ENCODE data around the gene PIGL. TPM values are rescaled to one million over a fixed set of nuclear protein-coding genes. Genes with fewer than 3 reads are reported as not detected.

The PIGL gene
- total and polyA plus RNA-seq, 2 experiments from 2014 or later: 32.9 to 47.3 TPM

- ATAC-seq: no peak
- peaks cover 51% of the 10 kb centered on the region for H3K79me2 ChIP-seq (replicated peaks; ENCODE audit: insufficient read depth)
These were observed 45.4 kb upstream of the PIGL start for GRCh38 chr17:16171613-16172012.

GRCh38 chr17:16178836-16179235 lies 38.2 kb upstream of the PIGL start:
- no peak overlapping the region for H3K4me3 ChIP-seq
- H3K9me3 Mint-ChIP-seq: no peaks in the 10 kb centered on the region
- H3K27ac ChIP-seq (ENCODE audit: low read depth): no peak overlapping the region
- peaks cover 100% of the 10 kb centered on the region for H3K79me2 ChIP-seq (replicated peaks; ENCODE audit: insufficient read depth)
- ATAC-seq (no peak), DNase-seq (ENCODE audit: low spot score) (no peak)
- no peak overlapping the region for H3K4me2 ChIP-seq
- H3K36me3 ChIP-seq (ENCODE audit: insufficient read depth): no peaks in the 10 kb centered on the region
- H3K27ac Mint-ChIP-seq: no peak overlapping the region
- H4K20me1 ChIP-seq (replicated peaks; ENCODE audit: insufficient read depth): 0 out of 2 replicates have a peak, but pooled peaks cover 22% of the 10 kb centered on the region
- no peaks in the 10 kb centered on the region for H3K27me3 Mint-ChIP-seq (ENCODE audit: insufficient read depth, low read depth, poor library complexity)
- no peaks in the 10 kb centered on the region for H3K27me3 ChIP-seq (ENCODE audit: insufficient read depth)
- no peaks in the 10 kb centered on the region for H3K4me1 ChIP-seq (ENCODE audit: insufficient read depth)
- no peak overlapping the region for H2AFZ ChIP-seq
- H3K4me1 Mint-ChIP-seq: peaks cover 5% of the 10 kb centered on the region; the same call in 1 of the 3 replicates
- no peaks in the 10 kb centered on the region for H3K9me2 ChIP-seq (ENCODE audit: insufficient read depth)
- no peak overlapping the region for H3K4me3 Mint-ChIP-seq
- H3F3A ChIP-seq (replicated peaks; ENCODE audit: low read depth): no peaks in the 10 kb centered on the region
- peaks cover 24% of the 10 kb centered on the region; the same call in 2 of the 3 replicates for H3K36me3 Mint-ChIP-seq (ENCODE audit: low read depth)
- TF ChIP-seq CREB1 (CRISPR knock-in tag; IDR thresholded peaks at IDR 0.05; ENCODE audit: low read depth): no peak
- TF ChIP-seq NANOG (IDR thresholded peaks at IDR 0.05; ENCODE audit: borderline replicate concordance): no peak
- no peak for TF ChIP-seq POLR2AphosphoS5 (IDR thresholded peaks at IDR 0.05; ENCODE audit: low read depth)
- no peak for TF ChIP-seq CTCF (conservative IDR thresholded peaks at IDR 0.05; ENCODE audit: low read depth in 2 of 2)
- TF ChIP-seq ZNF331 (CRISPR knock-in tag; IDR thresholded peaks at IDR 0.05; ENCODE audit: low read depth): no peak
- no peak for TF ChIP-seq ZNF462 (CRISPR knock-in tag; IDR thresholded peaks at IDR 0.05)

More at GRCh38 chr17:16171613-16172012, 45.4 kb upstream of the PIGL start:
- Histone ChIP-seq H3K4me3 (no peak overlapping the region), H4K20me1 (replicated peaks; ENCODE audit: insufficient read depth) (0 out of 2 replicates have a peak, but pooled peaks cover 20% of the 10 kb centered on the region), H3K36me3 (ENCODE audit: insufficient read depth) (no peaks in the 10 kb centered on the region), H3K9me2 (ENCODE audit: insufficient read depth) (no peaks in the 10 kb centered on the region), H2AFZ (no peak overlapping the region), H3K4me2 (no peak overlapping the region), H3F3A (replicated peaks; ENCODE audit: low read depth) (no peaks in the 10 kb centered on the region), H3K27me3 (ENCODE audit: insufficient read depth) (no peaks in the 10 kb centered on the region), H3K27ac (ENCODE audit: low read depth) (no peak overlapping the region), H3K4me1 (ENCODE audit: insufficient read depth) (no peaks in the 10 kb centered on the region)
- TF ChIP-seq JUNB (IDR thresholded peaks at IDR 0.05; ENCODE audit: unreplicated experiment) (no peak), ZNF331 (CRISPR knock-in tag; IDR thresholded peaks at IDR 0.05; ENCODE audit: low read depth) (no peak), CTCF (conservative IDR thresholded peaks at IDR 0.05; ENCODE audit: low read depth in 2 of 2) (no peak), EZH2phosphoT487 (IDR thresholded peaks at IDR 0.05; ENCODE audit: unreplicated experiment) (no peak)
- DNase-seq (ENCODE audit: low spot score): no peak
- Mint-ChIP-seq H3K9me3 (no peaks in the 10 kb centered on the region), H3K27me3 (ENCODE audit: insufficient read depth, low read depth, poor library complexity) (no peaks in the 10 kb centered on the region), H3K4me1 (no peaks in the 10 kb centered on the region; the same call in 2 of the 3 replicates), H3K27ac (no peak overlapping the region), H3K4me3 (no peak overlapping the region), H3K36me3 (ENCODE audit: low read depth) (peaks cover 27% of the 10 kb centered on the region; the same call in 2 of the 3 replicates)
